ENCODE results near the gene LNX2. TPM values are rescaled to one million over a fixed set of nuclear protein-coding genes. Genes with fewer than 3 reads are reported as not detected.

The LNX2 gene
- total and polyA plus RNA-seq, 12 donors = 2.9 to 26.5 (median 16.6) TPM

DNA sequence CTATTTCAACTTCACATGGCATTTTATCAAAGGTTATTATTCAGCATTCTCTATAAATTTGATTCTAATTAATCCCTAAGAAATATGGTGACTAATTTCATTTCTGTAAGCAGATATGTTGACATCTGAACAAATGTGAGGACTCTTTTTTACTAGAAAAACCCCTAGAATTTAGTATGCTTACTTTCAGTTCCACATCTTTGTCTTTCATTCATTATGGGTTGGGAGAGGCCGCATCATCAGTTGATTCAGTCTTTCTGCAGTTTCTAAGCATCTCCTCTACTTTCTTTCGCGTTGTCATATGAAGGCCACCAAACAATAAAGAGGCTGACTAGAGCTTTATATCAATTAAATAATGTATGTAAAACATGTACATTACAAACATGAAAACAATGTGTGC is 114.5 kb downstream of the LNX2 start:
- no peak for DNase-seq
- no peak for TF ChIP-seq POLR2A (IDR thresholded peaks at IDR 0.05)
- no peak for TF ChIP-seq CTCF (IDR thresholded peaks at IDR 0.05)
- WGBS, 4 donors = 85 to 95% (median 90%) methylated on average over 3 of the region's 3 CpGs
- intact Hi-C loops (cut with DNase I) = no loop called here
- H3K4me3 ChIP-seq = no peak overlapping the region
- H3K27me3 ChIP-seq = no peaks in the 10 kb centered on the region
- H3K36me3 ChIP-seq (replicated peaks in 1 of 2) = no peaks in the 10 kb centered on the region
- no peaks in the 10 kb centered on the region for H3K9me3 ChIP-seq (replicated peaks in 1 of 3)
- no peak overlapping the region for H3K27ac ChIP-seq
- no peaks in the 10 kb centered on the region for H3K4me1 ChIP-seq (replicated peaks in 1 of 2)

GRCh38 chr13:27504868-27505194 is 115.5 kb downstream of the LNX2 start:
- intact Hi-C loops (cut with DNase I) = no loop called here
- H3K4me3 ChIP-seq = no peak overlapping the region
- WGBS, 4 donors = 85 to 92% (median 87%) methylated on average over 5 of the region's 5 CpGs

GRCh38 chr13:27504128-27504867 is 116.0 kb downstream of the LNX2 start:
- intact Hi-C loops (cut with DNase I) = no loop called here
- H3K4me1 ChIP-seq (replicated peaks in 1 of 2) = no peaks in the 10 kb centered on the region
- WGBS, 4 donors = 74 to 82% (median 79%) methylated on average over 10 to 12 of the region's 12 CpGs
- no peak for DNase-seq
- no peaks in the 10 kb centered on the region for H3K9me3 ChIP-seq (replicated peaks in 1 of 3)
- no peaks in the 10 kb centered on the region for H3K36me3 ChIP-seq (replicated peaks in 1 of 2)
- H3K27ac ChIP-seq = no peak overlapping the region
- no peak overlapping the region for H3K4me3 ChIP-seq
- no peaks in the 10 kb centered on the region for H3K27me3 ChIP-seq
- TF ChIP-seq POLR2A (IDR thresholded peaks at IDR 0.05) = no peak
- no peak for TF ChIP-seq CTCF (IDR thresholded peaks at IDR 0.05)

More at GRCh38 chr13:27504868-27505194, 115.5 kb downstream of the LNX2 start:
- TF ChIP-seq CTCF (IDR thresholded peaks at IDR 0.05) = no peak
- TF ChIP-seq POLR2A (IDR thresholded peaks at IDR 0.05) = no peak
- Histone ChIP-seq H3K9me3 (replicated peaks in 1 of 3) (no peaks in the 10 kb centered on the region), H3K36me3 (replicated peaks in 1 of 2) (no peaks in the 10 kb centered on the region), H3K27ac (no peak overlapping the region), H3K27me3 (no peaks in the 10 kb centered on the region), H3K4me1 (replicated peaks in 1 of 2) (no peaks in the 10 kb centered on the region)
- no peak for DNase-seq

DNA sequence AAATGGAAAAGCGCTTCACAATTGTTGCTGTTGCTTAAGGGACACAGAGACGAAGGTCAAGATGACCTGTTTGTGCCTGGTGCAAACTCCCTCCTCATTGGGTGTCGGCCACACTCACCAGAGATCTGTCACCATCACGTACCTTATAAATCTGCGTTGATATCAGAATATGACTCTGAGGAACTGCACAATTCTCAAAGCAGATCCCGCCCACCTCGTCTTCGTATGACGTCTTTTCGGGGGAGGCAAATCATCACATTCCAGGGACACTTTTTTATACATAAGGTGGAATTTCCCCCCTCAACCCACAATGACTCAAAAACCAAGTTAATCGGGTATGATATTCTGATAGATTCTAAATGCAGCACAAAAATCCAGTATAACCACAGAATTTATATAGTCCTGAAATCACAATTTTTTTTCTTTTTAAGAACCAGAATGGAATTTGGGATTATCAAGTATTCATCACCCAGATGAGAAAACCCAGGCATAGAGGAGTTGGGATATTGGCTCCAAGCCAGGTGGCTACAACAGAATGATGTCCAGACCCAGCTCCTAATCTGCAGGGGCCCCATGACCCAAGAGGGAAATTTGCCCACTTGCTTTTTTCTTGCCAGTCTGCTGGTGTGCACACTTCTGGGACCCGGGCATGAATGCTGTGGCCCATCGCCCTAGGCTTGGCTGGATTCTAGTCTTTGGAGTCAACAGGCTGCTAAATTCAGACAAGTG is 119.4 kb downstream of the LNX2 start:
- H3K4me3 ChIP-seq = no peak overlapping the region
- DNase-seq = no peak
- TF ChIP-seq POLR2A (IDR thresholded peaks at IDR 0.05) = no peak
- TF ChIP-seq CTCF (IDR thresholded peaks at IDR 0.05) = no peak
- H3K4me1 ChIP-seq (replicated peaks in 1 of 2) = no peaks in the 10 kb centered on the region
- WGBS, 4 donors = 85 to 91% (median 88%) methylated on average over 13 of the region's 13 CpGs
- H3K9me3 ChIP-seq (replicated peaks in 1 of 3) = no peaks in the 10 kb centered on the region
- H3K27me3 ChIP-seq = no peaks in the 10 kb centered on the region
- intact Hi-C loops (cut with DNase I) = no loop called here
- no peaks in the 10 kb centered on the region for H3K36me3 ChIP-seq (replicated peaks in 1 of 2)
- H3K27ac ChIP-seq = no peak overlapping the region

Data from adrenal gland (tissue), 12 donors.